ENCODE data around the gene COQ10A.

Gene COQ10A

GRCh38 chr12:56315622-56316473 is 49.1 kb downstream of the COQ10A start, which contains the start of gene CNPY2:
TSS of gene CNPY2 (minus strand) at chr12:56315988. CDS start at chr12:56315217, 771 bp downstream.
- TF ChIP-seq CTCF (IDR thresholded peaks at IDR 0.05) = no peak

GRCh38 chr12:56317675-56318074 is 50.9 kb downstream of the COQ10A start:
- TF ChIP-seq CTCF (IDR thresholded peaks at IDR 0.05) = no peak
